K562 (cell line): Measurements from ENCODE around the gene DCXR. TPM values are rescaled to one million over a fixed set of nuclear protein-coding genes. Genes with fewer than 3 reads are reported as not detected.

Experiments
- ATAC-seq: fragments of 200-7000 bp; cut with Tn5 transposase; 3 replicates; pipeline ENCODE4 v1.9.1; 2020; ENCODE audit warnings: moderate library complexity
- BruUV-seq: library from RNA; stranded (reverse); fragments of 400-500 nt; replicated peaks from 2 replicates; lab custom pipeline; 2021; lab: Mats Ljungman, UMichigan
- CTCF ChIA-PET: fragments of 300-600 bp; formaldehyde crosslinking; extraction: SDS; loops from one replicate; lab custom pipeline; 2021; ENCODE audit warnings: low intra/inter-chr PET ratio; lab: Yijun Ruan, JAX
- POLR2A ChIA-PET: fragments of 300-600, 350-650 bp; sonication (Branson Sonifier 250); formaldehyde crosslinking; extraction: SDS; loops from one replicate; lab custom pipeline; 2021; ENCODE audit warnings: antibody characterized with exemption, inconsistent platforms; lab: Yijun Ruan, JAX
- DNase-seq, 4 experiments: peaks; one replicate each; pipeline versions ENCODE4 v3.0.0 to v3.0.0-alpha.2; 2011 to 2018; ENCODE audit warnings: low spot score in 3 of 4, mixed read lengths in 3 of 4; ENCODE audit errors: extremely low read depth in 1 of 4
- FAIRE-seq: peaks from 2 replicates; lab custom pipeline; 2011; peaks lifted over from hg19 to GRCh38; lab: Jason Lieb, UNC
- H2AFZ ChIP-seq: 2 replicates; pipeline ENCODE4 v1.6.0; 2011; ENCODE audit warnings: low read depth, low read length, control low read depth, inconsistent platforms
- H3K27ac ChIP-seq: fragments of 200-600 bp; 3 replicates; pipeline ENCODE4 v1.8.0; 2011; ENCODE audit warnings: low read depth, mild to moderate bottlenecking, control low read depth, inconsistent platforms, low read length, moderate library complexity, mixed read lengths; ENCODE audit errors: extremely low read depth
- H3K27me3 ChIP-seq, 2 experiments: fragments of 300-600 bp in 1 of 2; 2 replicates in 1 of 2; 3 replicates in 1 of 2; pipeline versions ENCODE4 v1.6.0 to v1.8.0; 2011; ENCODE audit warnings: inconsistent platforms in 2 of 2, low read length in 2 of 2, mild to moderate bottlenecking in 1 of 2, mixed read lengths in 1 of 2, moderate library complexity in 1 of 2; ENCODE audit not compliant: control insufficient read depth in 2 of 2, insufficient read depth in 2 of 2
- H3K36me3 ChIP-seq: fragments of 300-600 bp; 3 replicates; pipeline ENCODE4 v1.8.0; 2011; ENCODE audit warnings: mild to moderate bottlenecking, low read length, inconsistent platforms; ENCODE audit not compliant: control insufficient read depth, insufficient read depth
- H3K4me1 ChIP-seq, 2 experiments: fragments of 200-600 bp in 1 of 2; replicated peaks in 1 of 2; 2 replicates in 1 of 2; 3 replicates in 1 of 2; pipeline versions ENCODE4 v1.5.1 to v1.8.0; 2011; ENCODE audit warnings: inconsistent platforms in 2 of 2, low read length in 2 of 2, mild to moderate bottlenecking in 1 of 2, mixed read lengths in 1 of 2, moderate library complexity in 1 of 2; ENCODE audit not compliant: control insufficient read depth in 2 of 2, insufficient read depth in 2 of 2
- H3K4me2 ChIP-seq: 2 replicates; pipeline ENCODE4 v1.6.1; 2011; ENCODE audit warnings: low read length, control low read depth, inconsistent platforms, mixed read lengths; ENCODE audit not compliant: insufficient read depth
- H3K4me3 ChIP-seq: fragments of 200-600 bp; sonication (generic), shearing (Covaris generic); 2 replicates; pipeline ENCODE4 v1.5.1; 2016; ENCODE audit warnings: control low read depth, inconsistent platforms
- H3K79me2 ChIP-seq: fragments of 200-600 bp; 3 replicates; pipeline ENCODE4 v1.8.0; 2011; ENCODE audit warnings: low read length, inconsistent platforms; ENCODE audit not compliant: control insufficient read depth, insufficient read depth
- H3K9ac ChIP-seq, 2 experiments: 2 replicates each; pipeline versions ENCODE4 v1.6.0 to v1.6.1; 2011; ENCODE audit warnings: low read depth in 2 of 2, low read length in 2 of 2, control low read depth in 1 of 2, inconsistent platforms in 1 of 2, mild to moderate bottlenecking in 1 of 2, mixed read lengths in 1 of 2; ENCODE audit not compliant: insufficient read depth in 1 of 2
- H3K9me1 ChIP-seq: one replicate; pipeline ENCODE4 v1.6.0; 2011; ENCODE audit warnings: inconsistent platforms, mild to moderate bottlenecking, low read length, moderate library complexity; ENCODE audit not compliant: control insufficient read depth, insufficient read depth
- H3K9me3 ChIP-seq: replicated peaks from 2 replicates; pipeline ENCODE4 v1.5.1; 2011; ENCODE audit warnings: low read depth, low read length, inconsistent platforms; ENCODE audit not compliant: control insufficient read depth, insufficient read depth
- H4K20me1 ChIP-seq: replicated peaks from 2 replicates; pipeline ENCODE4 v1.6.1; 2011; ENCODE audit warnings: low read length, inconsistent platforms, mixed read lengths; ENCODE audit not compliant: control insufficient read depth, insufficient read depth
- BHLHE40 ChIP-seq: IDR thresholded peaks from 2 replicates; pipeline ENCODE4 v1.6.1; 2011; ENCODE audit warnings: low read length, improper control_type of control experiment
- FOXA1 ChIP-seq: fragments of 450-650 bp; IDR thresholded peaks from 2 replicates; pipeline ENCODE4 v1.6.1; 2016; ENCODE audit warnings: mild to moderate bottlenecking, borderline replicate concordance
- HNRNPH1 ChIP-seq: fragments of 200-400 bp; formaldehyde crosslinking; optimal IDR thresholded peaks from 2 replicates; pipeline ENCODE3; 2017; ENCODE audit warnings: low read depth, mild to moderate bottlenecking, low read length, moderate library complexity
- SP1 ChIP-seq: sonication (generic); formaldehyde crosslinking; IDR thresholded peaks from 2 replicates; pipeline ENCODE4 v1.8.1; 2022; ENCODE audit warnings: mild to moderate bottlenecking, missing genetic modification reagents
- ZNF134 ChIP-seq: fragments of 250-450 bp; sonication (Bioruptor Pico); conservative IDR thresholded peaks from 2 replicates; pipeline ENCODE4 v1.4.0; 2020
- ZNF146 ChIP-seq: IDR thresholded peaks from one replicate; pipeline ENCODE4 v1.6.1; 2018; ENCODE audit warnings: missing compliant biosample characterization; ENCODE audit not compliant: unreplicated experiment
- ZNF436 ChIP-seq: fragments of 250-450, 450-650 bp; sonication (Bioruptor Pico); formaldehyde crosslinking; IDR thresholded peaks from 2 replicates; pipeline ENCODE4 v1.7.0; 2020; ENCODE audit warnings: mild to moderate bottlenecking
- WGBS: fragments of 100-300 bp; shearing (Covaris generic); methylation state at CpG from one replicate; pipeline ENCODE4 v1.1.6; 2016; ENCODE audit warnings: low coverage, mixed read lengths; ENCODE audit not compliant: insufficient coverage; ENCODE audit errors: missing lambda C conversion rate; 5-methylcytosine and 5-hydroxymethylcytosine counted together
- in situ Hi-C: fragments of 300-500 bp; cut with MboI; formaldehyde crosslinking; loops from 4 replicates; pipeline ENCODE4 v1.15.0; 2018; ENCODE audit warnings: inconsistent platforms, mixed read lengths
- intact Hi-C: fragments of 100-400 bp; cut with micrococcal nuclease; formaldehyde crosslinking; loops from 2 replicates; pipeline ENCODE4 v1.14.2; 2022
- polyA plus RNA-seq, 8 experiments: library from polyadenylated mRNA; depleted of rRNA in 4 of 8; stranded (reverse) in 5 of 8; unstranded in 3 of 8; fragments of >200 nt; fragmentation: Nextera tagmentation in 2 of 8; fragmentation: Illumina TruSeq in 1 of 8; extraction: Ambion mirVana in 2 of 8; extraction: Trizol in 1 of 8; gene quantifications; 2 replicates each; pipeline versions ENCODE4 v1.2.1 to v1.2.3, GENCODE V29; 2011 to 2014; ENCODE audit warnings: inconsistent platforms in 1 of 8, missing spikeins in 1 of 8
- total RNA-seq, 7 experiments: library from RNA; depleted of rRNA in 6 of 7; stranded (reverse); fragments of >200 nt in 6 of 7; fragmentation: Illumina TruSeq in 2 of 7; extraction: Trizol in 2 of 7; gene quantifications; 2 replicates each; pipeline versions ENCODE4 v1.2.1 to v1.2.3, GENCODE V29; 2011 to 2021; ENCODE audit warnings: low replicate concordance in 1 of 7
- TF ChIP-seq, protein P1 (sequence below): fragments of 450-650 bp; IDR thresholded peaks from 2 replicates; pipeline ENCODE4 v1.6.1; 2016; ENCODE audit warnings: borderline replicate concordance

Gene DCXR
- total and polyA plus RNA-seq, 9 of the 15 experiments (the other 6 are each of a cell fraction or from before 2014, with no cell fraction given) = 21.3 to 274 (median 156) TPM

DNA sequence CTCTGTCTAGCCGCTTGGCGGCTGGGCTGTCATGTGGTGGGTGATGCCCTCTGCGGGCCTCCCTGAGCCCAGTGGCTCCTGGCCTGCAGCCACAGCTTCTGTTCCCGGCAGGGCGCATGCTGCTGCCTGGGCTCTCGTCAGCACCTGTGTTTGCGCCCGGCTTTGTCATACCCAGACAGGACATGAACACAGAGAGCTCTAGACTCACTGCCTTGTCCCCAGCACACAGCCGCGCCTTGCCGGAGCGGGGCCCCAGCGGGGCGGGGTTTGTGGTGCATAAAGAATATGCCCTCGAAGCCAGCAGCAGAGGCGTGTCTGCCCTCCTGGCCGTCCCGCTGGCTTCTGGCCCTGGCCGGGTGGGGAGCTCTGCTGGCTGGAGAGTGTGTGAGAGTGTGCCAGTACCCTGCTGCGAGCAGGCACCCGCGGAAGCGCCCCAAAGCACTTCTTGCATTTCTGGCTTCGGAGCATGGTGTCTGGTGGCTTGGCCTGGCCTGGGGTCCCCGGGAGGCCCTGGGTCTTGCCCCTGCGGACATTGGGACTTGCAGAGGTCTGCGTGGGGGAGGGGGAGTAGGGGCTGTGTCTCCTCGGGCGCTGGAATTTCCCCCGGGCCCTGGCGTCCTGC, 45.7 kb downstream of the DCXR start:
- no peaks in the 10 kb centered on the region for H3K79me2 ChIP-seq
- ChIA-PET CTCF (no interaction called here), POLR2A (no interaction called here)
- H3K36me3 ChIP-seq = peaks cover 6% of the 10 kb centered on the region; the same call in 1 of the 3 replicates
- no peaks in the 10 kb centered on the region for H3K9me3 ChIP-seq
- H3K4me2 ChIP-seq = no peak overlapping the region
- peaks cover 3% of the 10 kb centered on the region for H3K9me1 ChIP-seq
- no peak overlapping the region for H2AFZ ChIP-seq
- whole genome bisulfite sequencing = 88% methylated on average over 30 of the region's 31 CpGs
- BruUV-seq = no TSS peak
- FAIRE-seq = no peak
- no peak for ATAC-seq
- TF ChIP-seq, protein P1, sequence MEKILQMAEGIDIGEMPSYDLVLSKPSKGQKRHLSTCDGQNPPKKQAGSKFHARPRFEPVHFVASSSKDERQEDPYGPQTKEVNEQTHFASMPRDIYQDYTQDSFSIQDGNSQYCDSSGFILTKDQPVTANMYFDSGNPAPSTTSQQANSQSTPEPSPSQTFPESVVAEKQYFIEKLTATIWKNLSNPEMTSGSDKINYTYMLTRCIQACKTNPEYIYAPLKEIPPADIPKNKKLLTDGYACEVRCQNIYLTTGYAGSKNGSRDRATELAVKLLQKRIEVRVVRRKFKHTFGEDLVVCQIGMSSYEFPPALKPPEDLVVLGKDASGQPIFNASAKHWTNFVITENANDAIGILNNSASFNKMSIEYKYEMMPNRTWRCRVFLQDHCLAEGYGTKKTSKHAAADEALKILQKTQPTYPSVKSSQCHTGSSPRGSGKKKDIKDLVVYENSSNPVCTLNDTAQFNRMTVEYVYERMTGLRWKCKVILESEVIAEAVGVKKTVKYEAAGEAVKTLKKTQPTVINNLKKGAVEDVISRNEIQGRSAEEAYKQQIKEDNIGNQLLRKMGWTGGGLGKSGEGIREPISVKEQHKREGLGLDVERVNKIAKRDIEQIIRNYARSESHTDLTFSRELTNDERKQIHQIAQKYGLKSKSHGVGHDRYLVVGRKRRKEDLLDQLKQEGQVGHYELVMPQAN = no peak
- no peak for TF ChIP-seq SP1 (CRISPR knock-in tag)
- TF ChIP-seq HNRNPH1 = no peak
- no peak for TF ChIP-seq BHLHE40
- TF ChIP-seq ZNF134 = no peak
- no peak for TF ChIP-seq ZNF146 (CRISPR knock-in tag)
- TF ChIP-seq FOXA1 = no peak
- TF ChIP-seq ZNF436 (CRISPR knock-in tag) = no peak
- TF ChIP-seq, all 486 proteins: peak for 0
- Histone ChIP-seq H3K9ac (peak overlapping the region in 1 of 2 experiments; percentile 79; a peak in 1 of 4 replicates), H3K27ac (no peak overlapping the region), H3K4me3 (no peak overlapping the region), H3K27me3 (no peaks in the 10 kb centered on the region), H3K4me1 (peaks cover 0 to 57% of the 10 kb centered on the region in 2 experiments; a peak in 2 of 5 replicates), H4K20me1 (no peaks in the 10 kb centered on the region)
- DNase-seq = no peak
- intact Hi-C loops = no loop called here
- in situ Hi-C loops = no loop called here
